ENCODE measurements around the gene GP1BA.

DNA sequence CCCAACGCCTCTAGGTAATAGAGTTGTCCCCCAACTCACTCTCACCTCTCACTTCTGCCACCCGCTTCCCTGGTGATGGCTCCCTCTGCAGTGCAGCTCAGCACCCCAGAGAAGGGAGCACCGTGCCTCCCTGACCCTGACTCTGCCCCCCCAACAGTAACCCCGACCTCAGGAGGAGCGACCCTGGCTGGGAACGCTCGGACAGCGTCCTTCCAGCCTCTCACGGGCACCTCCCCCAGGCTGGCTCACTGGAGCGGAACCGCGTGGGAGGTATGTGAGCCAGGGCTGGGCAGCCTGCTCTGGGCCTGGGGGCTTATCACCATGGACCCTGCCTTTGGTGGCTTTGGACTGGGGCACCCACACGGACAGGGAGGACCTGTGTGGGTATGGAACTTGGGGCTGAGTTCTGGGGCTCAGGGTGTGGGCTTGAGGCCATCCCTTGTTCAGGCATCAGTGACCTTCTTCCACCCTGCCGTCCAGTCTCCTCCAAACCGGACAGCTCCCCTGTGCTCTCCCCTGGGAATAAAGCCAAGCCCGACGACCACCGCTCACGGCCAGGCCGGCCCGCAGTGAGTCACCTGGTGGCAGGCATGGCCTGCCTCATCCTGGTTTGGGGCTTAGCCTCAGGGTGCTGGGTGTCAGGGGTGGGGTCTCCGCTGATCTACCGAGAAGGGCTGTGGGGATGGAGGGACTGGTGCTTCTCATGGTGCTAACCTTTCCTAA, 39.4 kb upstream of the GP1BA start:
- TF ChIP-seq, protein P1, sequence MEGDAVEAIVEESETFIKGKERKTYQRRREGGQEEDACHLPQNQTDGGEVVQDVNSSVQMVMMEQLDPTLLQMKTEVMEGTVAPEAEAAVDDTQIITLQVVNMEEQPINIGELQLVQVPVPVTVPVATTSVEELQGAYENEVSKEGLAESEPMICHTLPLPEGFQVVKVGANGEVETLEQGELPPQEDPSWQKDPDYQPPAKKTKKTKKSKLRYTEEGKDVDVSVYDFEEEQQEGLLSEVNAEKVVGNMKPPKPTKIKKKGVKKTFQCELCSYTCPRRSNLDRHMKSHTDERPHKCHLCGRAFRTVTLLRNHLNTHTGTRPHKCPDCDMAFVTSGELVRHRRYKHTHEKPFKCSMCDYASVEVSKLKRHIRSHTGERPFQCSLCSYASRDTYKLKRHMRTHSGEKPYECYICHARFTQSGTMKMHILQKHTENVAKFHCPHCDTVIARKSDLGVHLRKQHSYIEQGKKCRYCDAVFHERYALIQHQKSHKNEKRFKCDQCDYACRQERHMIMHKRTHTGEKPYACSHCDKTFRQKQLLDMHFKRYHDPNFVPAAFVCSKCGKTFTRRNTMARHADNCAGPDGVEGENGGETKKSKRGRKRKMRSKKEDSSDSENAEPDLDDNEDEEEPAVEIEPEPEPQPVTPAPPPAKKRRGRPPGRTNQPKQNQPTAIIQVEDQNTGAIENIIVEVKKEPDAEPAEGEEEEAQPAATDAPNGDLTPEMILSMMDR (IDR thresholded peaks at IDR 0.05; ENCODE audit: low read length): no peak
- TF ChIP-seq EZH2 (IDR thresholded peaks at IDR 0.05; ENCODE audit: borderline replicate concordance, low read length): no peak

All from OCI-LY1 (cell line).